ENCODE data around the gene SLC10A1.
"Not testable (repeated sequence)": the region's sequence is repeated elsewhere in the genome, so short reads cannot be mapped to it uniquely, and the experiment has no call there.

SLC10A1 gene

DNA sequence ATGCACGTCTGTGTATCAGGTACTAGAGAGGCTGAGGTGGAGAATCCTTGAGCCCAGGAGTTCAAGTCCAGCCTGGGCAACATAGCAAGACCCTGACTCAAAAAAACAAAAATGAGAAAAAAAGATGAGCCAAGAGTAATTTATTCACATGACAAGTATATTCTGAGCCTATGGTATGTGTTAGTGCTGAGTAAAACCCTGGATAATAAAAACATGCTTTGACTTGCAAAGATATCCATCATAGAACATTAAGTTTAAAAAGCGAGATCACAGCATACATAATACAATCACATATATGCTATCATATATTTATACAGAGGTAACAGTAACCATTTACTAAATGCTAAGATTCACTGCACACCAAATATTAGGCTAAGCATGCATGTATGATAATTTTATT is 23.9 kb upstream of the SLC10A1 start:
- H3K4me3 ChIP-seq (ENCODE audit: low read depth, low read length) = no peak overlapping the region
- TF ChIP-seq CTCF (IDR thresholded peaks at IDR 0.05; ENCODE audit: insufficient read depth, low read length, missing control alignments) = no peak
- CTCF ChIA-PET = interaction anchor here (1.0 to 7.3 kb wide), 3 partner anchors 207 to 496 kb away, joined by 4 to 118 read pairs (median 4); no protein-coding TSS in a partner anchor
- POLR2A ChIA-PET = no interaction called here
- DNase-seq (ENCODE audit: low read depth, low spot score) = no peak

GRCh38 chr14:69819607-69820006 is 22.6 kb upstream of the SLC10A1 start:
- CTCF ChIA-PET = interaction anchor here (1.4 to 7.3 kb wide), 5 partner anchors 13 to 895 kb away, joined by 4 to 118 read pairs (median 5); no protein-coding TSS in a partner anchor
- no peak overlapping the region for H3K4me3 ChIP-seq (ENCODE audit: low read depth, low read length)
- POLR2A ChIA-PET = no interaction called here
- TF ChIP-seq CTCF (IDR thresholded peaks at IDR 0.05; ENCODE audit: insufficient read depth, low read length, missing control alignments) = no peak
- no peak for DNase-seq (ENCODE audit: low read depth, low spot score)

DNA sequence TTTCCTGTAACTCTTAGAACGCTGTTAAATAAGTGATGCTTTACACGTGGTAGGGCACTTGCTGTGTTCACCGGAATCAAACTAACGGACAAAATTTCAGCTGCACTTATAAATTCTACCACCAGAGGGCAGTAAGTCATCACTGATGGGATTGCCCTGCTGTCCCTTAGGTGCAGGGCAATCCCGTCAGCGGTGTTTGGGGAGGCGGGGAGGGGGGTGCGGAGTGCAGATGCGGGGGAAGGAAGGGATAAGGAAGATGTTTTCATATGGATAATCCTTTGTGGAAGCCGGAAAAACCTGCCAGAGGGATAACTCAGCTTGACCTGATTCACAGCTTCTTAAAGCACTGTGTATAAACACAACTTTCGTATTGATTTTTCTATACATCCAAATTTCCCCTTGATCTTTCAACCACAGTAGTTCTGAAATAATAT is 21.7 kb upstream of the SLC10A1 start:
- ChIA-PET CTCF (interaction anchor here (0.6 to 7.3 kb wide), 31 partner anchors 9 to 999 kb away, joined by 3 to 118 read pairs (median 5); partner anchors contain the start of gene SLC10A1), POLR2A (no interaction called here)
- peak; percentile 59 for TF ChIP-seq CTCF (IDR thresholded peaks at IDR 0.05; ENCODE audit: insufficient read depth, low read length, missing control alignments)
- no peak overlapping the region for H3K4me3 ChIP-seq (ENCODE audit: low read depth, low read length)
- peak; percentile 9 for DNase-seq (ENCODE audit: low read depth, low spot score)

DNA sequence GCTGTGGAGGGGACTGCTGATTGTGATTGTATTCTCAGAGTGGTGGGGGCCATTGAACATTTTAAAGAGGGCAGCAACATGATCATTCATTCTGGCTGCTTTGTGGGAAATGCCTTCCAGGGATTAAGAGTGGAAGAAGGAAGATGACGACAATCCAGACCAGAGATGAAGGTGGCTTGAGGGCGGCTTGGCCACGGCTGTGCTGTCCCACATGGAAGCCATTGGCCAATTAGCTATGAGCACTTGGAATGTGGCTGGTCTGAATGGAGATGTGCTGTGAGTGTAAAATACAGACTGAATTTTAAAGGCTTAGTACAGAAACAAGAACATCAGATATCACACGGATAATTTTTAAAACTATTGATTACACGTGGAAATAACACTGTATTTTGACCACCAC is 19.2 kb upstream of the SLC10A1 start:
- CTCF ChIA-PET = interaction anchor here (1.3 to 7.3 kb wide), 3 partner anchors 55 to 212 kb away, joined by 3 to 118 read pairs (median 5); no protein-coding TSS in a partner anchor
- no peak for DNase-seq (ENCODE audit: low read depth, low spot score)
- no peak for TF ChIP-seq CTCF (IDR thresholded peaks at IDR 0.05; ENCODE audit: insufficient read depth, low read length, missing control alignments)
- no peak overlapping the region for H3K4me3 ChIP-seq (ENCODE audit: low read depth, low read length)
- POLR2A ChIA-PET = no interaction called here

- POLR2A ChIA-PET = no interaction called here
- no peak for TF ChIP-seq CTCF (IDR thresholded peaks at IDR 0.05; ENCODE audit: insufficient read depth, low read length, missing control alignments)
- CTCF ChIA-PET = interaction anchor here (7.3 kb wide), 1 partner anchor 212 kb away, joined by 118 read pairs; no protein-coding TSS in a partner anchor
- DNase-seq (ENCODE audit: low read depth, low spot score) = no peak
- H3K4me3 ChIP-seq (ENCODE audit: low read depth, low read length) = no peak overlapping the region
Measured at GRCh38 chr14:69815556-69815955, 18.5 kb upstream of the SLC10A1 start.

- ChIA-PET CTCF (interaction anchor here (7.3 kb wide), 1 partner anchor 213 kb away, joined by 118 read pairs; no protein-coding TSS in a partner anchor), POLR2A (no interaction called here)
- no peak for TF ChIP-seq CTCF (IDR thresholded peaks at IDR 0.05; ENCODE audit: insufficient read depth, low read length, missing control alignments)
- DNase-seq (ENCODE audit: low read depth, low spot score) = no peak
- H3K4me3 ChIP-seq (ENCODE audit: low read depth, low read length) = no peak overlapping the region
Measured at GRCh38 chr14:69814397-69814796, 17.4 kb upstream of the SLC10A1 start.

- DNase-seq (ENCODE audit: low read depth, low spot score); CTCF ChIA-PET; H3K4me3 ChIP-seq (ENCODE audit: low read depth, low read length); POLR2A ChIA-PET: not testable (repeated sequence)
Measured at GRCh38 chr14:69813346-69813745, 16.3 kb upstream of the SLC10A1 start.

Data from AG04449 (cell line).